Measurements from ENCODE around the gene TECPR2.

TECPR2 gene

GRCh38 chr14:102530828-102531478 is 168.2 kb downstream of the TECPR2 start:
- Histone ChIP-seq H3K9me3 (ENCODE audit: control insufficient read depth, insufficient read depth, low read length) (no peaks in the 10 kb centered on the region), H3K79me2 (ENCODE audit: control insufficient read depth, low read length) (no peaks in the 10 kb centered on the region), H3F3A (ENCODE audit: control insufficient read depth, insufficient read depth) (no peaks in the 10 kb centered on the region), H3K27me3 (ENCODE audit: control insufficient read depth, low read length) (no peaks in the 10 kb centered on the region), H3K9me2 (replicated peaks; ENCODE audit: control insufficient read depth, low read length) (no peaks in the 10 kb centered on the region), H3K36me3 (ENCODE audit: control insufficient read depth, low read length) (no peaks in the 10 kb centered on the region), H3K4me1 (ENCODE audit: control insufficient read depth, low read length) (peaks cover 16% of the 10 kb centered on the region), H3K27ac (ENCODE audit: low read depth, low read length) (no peak overlapping the region), H3K4me2 (ENCODE audit: low read length) (peak overlapping the region; percentile 60), H4K20me1 (ENCODE audit: control insufficient read depth, insufficient read depth, low read depth, low read length) (no peaks in the 10 kb centered on the region), H3K4me3 (ENCODE audit: low read length) (peak overlapping the region; percentile 31)
- TF ChIP-seq CTCF (IDR thresholded peaks at IDR 0.05; ENCODE audit: low read depth, low read length, poor library complexity, severe bottlenecking) (no peak), EZH2phosphoT487 (IDR thresholded peaks at IDR 0.05; ENCODE audit: borderline replicate concordance, low read length) (no peak)

- no peak overlapping the region for H3K4me3 ChIP-seq (ENCODE audit: low read length)
- no peaks in the 10 kb centered on the region for H4K20me1 ChIP-seq (ENCODE audit: control insufficient read depth, insufficient read depth, low read depth, low read length)
- H3K27me3 ChIP-seq (ENCODE audit: control insufficient read depth, low read length): no peaks in the 10 kb centered on the region
- no peaks in the 10 kb centered on the region for H3F3A ChIP-seq (ENCODE audit: control insufficient read depth, insufficient read depth)
- TF ChIP-seq EZH2phosphoT487 (IDR thresholded peaks at IDR 0.05; ENCODE audit: borderline replicate concordance, low read length) (no peak), CTCF (IDR thresholded peaks at IDR 0.05; ENCODE audit: low read depth, low read length, poor library complexity, severe bottlenecking) (no peak)
- no peaks in the 10 kb centered on the region for H3K36me3 ChIP-seq (ENCODE audit: control insufficient read depth, low read length)
- H3K9me2 ChIP-seq (replicated peaks; ENCODE audit: control insufficient read depth, low read length): no peaks in the 10 kb centered on the region
- no peaks in the 10 kb centered on the region for H3K9me3 ChIP-seq (ENCODE audit: control insufficient read depth, insufficient read depth, low read length)
- H3K4me1 ChIP-seq (ENCODE audit: control insufficient read depth, low read length): peaks cover 21% of the 10 kb centered on the region
- H3K27ac ChIP-seq (ENCODE audit: low read depth, low read length): no peak overlapping the region
- H3K79me2 ChIP-seq (ENCODE audit: control insufficient read depth, low read length): no peaks in the 10 kb centered on the region
- H3K4me2 ChIP-seq (ENCODE audit: low read length): no peak overlapping the region
Observed at GRCh38 chr14:102532204-102532658, 169.5 kb downstream of the TECPR2 start.

DNA sequence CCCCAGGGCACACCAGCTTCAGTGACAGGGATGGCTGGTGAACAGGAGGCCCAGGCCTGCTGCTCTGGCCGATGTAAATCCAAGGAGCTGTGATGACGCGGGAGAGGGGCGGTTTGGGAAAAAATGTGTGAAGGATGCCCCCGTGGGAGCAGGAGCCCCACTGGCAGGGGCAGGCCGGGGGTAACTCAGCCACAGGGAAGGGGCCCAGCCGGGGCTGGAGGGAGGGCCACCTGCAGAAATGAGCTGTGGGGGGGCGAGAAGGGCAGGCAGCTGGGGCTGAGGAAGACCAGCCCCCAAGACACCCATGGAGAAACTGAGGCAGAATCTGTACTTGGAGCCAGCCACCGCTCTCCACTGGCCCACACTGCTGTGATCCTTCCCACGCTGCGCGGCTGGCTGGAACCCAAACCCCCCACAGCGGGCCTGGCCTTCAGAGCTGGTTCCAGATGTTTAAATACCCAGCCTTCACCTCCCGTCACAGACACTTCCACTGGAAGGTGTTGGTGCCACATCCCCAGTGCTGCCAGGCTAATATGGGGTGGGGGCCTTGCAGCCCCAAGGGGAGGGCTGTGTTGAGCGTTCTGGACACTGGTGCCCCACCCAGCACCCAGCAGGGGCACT is 175.3 kb downstream of the TECPR2 start:
- no peak for TF ChIP-seq CTCF (IDR thresholded peaks at IDR 0.05; ENCODE audit: low read depth, low read length, poor library complexity, severe bottlenecking)
- TF ChIP-seq EZH2phosphoT487 (IDR thresholded peaks at IDR 0.05; ENCODE audit: borderline replicate concordance, low read length): no peak
- Histone ChIP-seq H3K9me3 (ENCODE audit: control insufficient read depth, insufficient read depth, low read length) (no peaks in the 10 kb centered on the region), H4K20me1 (ENCODE audit: control insufficient read depth, insufficient read depth, low read depth, low read length) (no peaks in the 10 kb centered on the region), H3K36me3 (ENCODE audit: control insufficient read depth, low read length) (no peaks in the 10 kb centered on the region), H3K27ac (ENCODE audit: low read depth, low read length) (no peak overlapping the region), H3K9me2 (replicated peaks; ENCODE audit: control insufficient read depth, low read length) (no peaks in the 10 kb centered on the region), H3K4me3 (ENCODE audit: low read length) (no peak overlapping the region), H3F3A (ENCODE audit: control insufficient read depth, insufficient read depth) (no peaks in the 10 kb centered on the region), H3K4me2 (ENCODE audit: low read length) (no peak overlapping the region), H3K27me3 (ENCODE audit: control insufficient read depth, low read length) (peaks cover 9% of the 10 kb centered on the region), H3K79me2 (ENCODE audit: control insufficient read depth, low read length) (no peaks in the 10 kb centered on the region), H3K4me1 (ENCODE audit: control insufficient read depth, low read length) (peaks cover 10% of the 10 kb centered on the region)

All from DOHH2 (cell line).